HEK293T (cell line): Measurements from ENCODE around the gene MX1.

Experiments used
- ARNT ChIP-seq: fragments of 450-650 bp; IDR thresholded peaks from 2 replicates; pipeline ENCODE4 v1.6.1; 2017; ENCODE audit warnings: mild to moderate bottlenecking
- BHLHE40 ChIP-seq: fragments of 450-650 bp; IDR thresholded peaks from 2 replicates; pipeline ENCODE4 v1.6.1; 2016; ENCODE audit warnings: mild to moderate bottlenecking, moderate library complexity, borderline replicate concordance
- ELF4 ChIP-seq: fragments of 450-650 bp; IDR thresholded peaks from 2 replicates; pipeline ENCODE4 v1.6.1; 2017; ENCODE audit warnings: antibody characterized with exemption
- FOXA1 ChIP-seq: fragments of 450-650 bp; IDR thresholded peaks from 2 replicates; pipeline ENCODE4 v1.6.1; 2016; ENCODE audit warnings: mild to moderate bottlenecking
- FOXK2 ChIP-seq: fragments of 450-650 bp; IDR thresholded peaks from 2 replicates; pipeline ENCODE4 v1.6.1; 2016; ENCODE audit warnings: mild to moderate bottlenecking
- FOXM1 ChIP-seq: fragments of 450-650 bp; IDR thresholded peaks from 2 replicates; pipeline ENCODE4 v1.6.1; 2017; ENCODE audit warnings: mild to moderate bottlenecking, borderline replicate concordance
- HDGF ChIP-seq: fragments of 450-650 bp; IDR thresholded peaks from 2 replicates; pipeline ENCODE4 v1.6.1; 2017; ENCODE audit warnings: antibody characterized with exemption, borderline replicate concordance
- LEF1 ChIP-seq: fragments of 450-650 bp; IDR thresholded peaks from 2 replicates; pipeline ENCODE4 v1.6.1; 2017; ENCODE audit warnings: mild to moderate bottlenecking, borderline replicate concordance
- NFRKB ChIP-seq: fragments of 450-650 bp; IDR thresholded peaks from 2 replicates; pipeline ENCODE4 v1.6.1; 2016; ENCODE audit warnings: mild to moderate bottlenecking, moderate library complexity
- PKNOX1 ChIP-seq: fragments of 450-650 bp; IDR thresholded peaks from 2 replicates; pipeline ENCODE4 v1.6.1; 2016
- SP1 ChIP-seq: fragments of 450-650 bp; IDR thresholded peaks from 2 replicates; pipeline ENCODE4 v1.6.1; 2017
- SUZ12 ChIP-seq: fragments of 450-650 bp; IDR thresholded peaks from 2 replicates; pipeline ENCODE4 v1.6.1; 2016; ENCODE audit warnings: mild to moderate bottlenecking
- TARDBP ChIP-seq: fragments of 450-650 bp; IDR thresholded peaks from 2 replicates; pipeline ENCODE4 v1.6.1; 2016
- ZNF384 ChIP-seq: fragments of 450-650 bp; IDR thresholded peaks from 2 replicates; pipeline ENCODE4 v1.6.1; 2016

DNA sequence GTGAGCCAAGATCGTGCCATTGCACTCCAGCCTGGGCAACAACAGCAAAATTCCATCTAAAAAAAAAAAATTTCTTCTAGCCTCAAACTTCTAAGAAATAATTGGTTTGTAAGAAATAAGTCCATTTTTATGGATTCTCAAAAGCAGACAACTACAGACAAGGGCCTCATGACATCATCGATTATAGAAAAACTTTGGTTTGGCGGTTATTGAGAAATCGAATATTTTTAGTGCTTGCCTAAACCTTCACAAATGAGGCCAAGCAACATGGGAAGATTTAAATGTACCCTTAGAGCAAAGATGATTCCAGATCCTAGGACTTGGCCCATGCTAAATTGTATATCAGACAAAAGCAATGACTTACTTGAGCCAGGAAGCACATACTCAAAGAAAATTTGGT is 27.8 kb upstream of the MX1 start:
- TF ChIP-seq ARNT (no peak), ELF4 (no peak), PKNOX1 (no peak), NFRKB (no peak), FOXK2 (no peak), TARDBP (no peak), SP1 (no peak), FOXM1 (no peak), FOXA1 (no peak), BHLHE40 (no peak), SUZ12 (no peak), ZNF384 (no peak), HDGF (no peak), LEF1 (no peak)
